Prostate gland (tissue), 2 donors: ENCODE data around the gene CNP. TPM values are rescaled to one million over a fixed set of nuclear protein-coding genes. Genes with fewer than 3 reads are reported as not detected.

Experiments
- DNase-seq: peaks from one replicate; pipeline ENCODE4 v3.0.0-alpha.2; 2019; ENCODE audit warnings: low spot score
- H3K27ac ChIP-seq, 2 donors: fragments of 200-600 bp; sonication (generic); 2 replicates each; pipeline ENCODE4 v1.5.1; 2017 to 2019
- H3K27me3 ChIP-seq: fragments of 200-600 bp; sonication (generic); replicated peaks from 2 replicates; pipeline ENCODE4 v1.5.1; 2019; ENCODE audit not compliant: insufficient read depth
- H3K36me3 ChIP-seq, 2 donors: fragments of 200-600 bp; sonication (generic); 1 replicate in 1 of 2; 2 replicates in 1 of 2; pipeline versions ENCODE4 v1.5.1 to v1.8.1; 2017 to 2019
- H3K4me1 ChIP-seq: fragments of 200-600 bp; sonication (generic); replicated peaks from 2 replicates; pipeline ENCODE4 v1.5.1; 2019
- H3K4me3 ChIP-seq, 2 donors: fragments of 200-600 bp; sonication (generic); 2 replicates each; pipeline ENCODE4 v1.5.1; 2017 to 2019
- H3K9me3 ChIP-seq: fragments of 200-600 bp; sonication (generic); 2 replicates; pipeline ENCODE4 v1.5.1; 2017
- CTCF ChIP-seq, 4 experiments: fragments of 200-600 bp in 2 of 4; fragments of 450-650 bp in 2 of 4; sonication (generic) in 2 of 4; IDR thresholded peaks; 1 replicate in 3 of 4; 2 replicates in 1 of 4; pipeline ENCODE4 v1.5.1; 2016 to 2019; ENCODE audit warnings: antibody characterized with exemption in 4 of 4, mild to moderate bottlenecking in 2 of 4, moderate library complexity in 2 of 4
- POLR2A ChIP-seq: fragments of 450-650 bp; IDR thresholded peaks from one replicate; pipeline ENCODE4 v1.6.1; 2016; ENCODE audit warnings: antibody characterized with exemption, mild to moderate bottlenecking
- POLR2AphosphoS5 ChIP-seq: sonication (generic); formaldehyde crosslinking; IDR thresholded peaks from one replicate; pipeline ENCODE4 v1.6.1; 2017; ENCODE audit warnings: antibody characterized with exemption
- WGBS: methylation state at CpG from one replicate; pipeline ENCODE4 v1.1.5; 2018; 5-methylcytosine and 5-hydroxymethylcytosine counted together
- intact Hi-C: fragments of 100-400 bp; cut with DNase I; formaldehyde crosslinking; loops from one replicate; pipeline ENCODE4 v1.14.2; 2022
- total RNA-seq, 2 donors: library from RNA; depleted of rRNA; stranded (reverse); fragments of >200 nt; gene quantifications; one replicate each; pipeline ENCODE4 v1.1.0, GENCODE V29; 2016

Gene CNP
- total RNA-seq, 2 donors from 2014 or later = 85.8 to 117 TPM

- WGBS = 88% methylated on average over 5 of the region's 5 CpGs
Measured at GRCh38 chr17:41989702-41990419, 23.3 kb downstream of the CNP start.

DNA sequence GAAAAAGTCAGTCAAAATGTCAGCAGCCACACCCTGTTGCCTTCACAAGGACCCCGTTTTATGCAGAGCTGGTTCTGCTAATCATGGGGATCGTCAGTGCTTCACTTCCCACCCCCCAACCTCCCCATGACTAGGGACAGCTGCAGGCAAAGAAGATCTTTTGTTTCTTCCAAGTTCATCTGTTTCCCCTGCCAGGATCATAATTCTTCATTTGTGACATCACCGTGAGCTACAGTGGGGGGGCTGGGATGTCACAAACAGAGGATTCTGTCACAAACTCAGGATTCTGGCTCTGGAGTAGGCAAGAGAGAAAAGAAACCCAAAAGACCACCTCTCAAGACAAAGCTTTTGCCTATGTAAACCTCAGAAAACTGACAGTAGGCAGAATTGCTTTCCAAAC lies 26.0 kb downstream of the CNP start:
- H3K4me1 ChIP-seq = peaks cover 6% of the 10 kb centered on the region
- peak overlapping the region in 1 of 2 donors; percentile 48 for H3K27ac ChIP-seq
- no peaks in the 10 kb centered on the region for H3K9me3 ChIP-seq
- intact Hi-C loops = no loop called here
- no peak overlapping the region for H3K4me3 ChIP-seq
- no peak for DNase-seq
- peaks cover 7 to 8% of the 10 kb centered on the region in 2 donors for H3K36me3 ChIP-seq
- WGBS = 37% methylated on average over 3 of the region's 3 CpGs
- TF ChIP-seq POLR2A (no peak), CTCF (IDR thresholded peaks at IDR 0.05) (no peak), POLR2AphosphoS5 (peak; percentile 9)
- H3K27me3 ChIP-seq = no peaks in the 10 kb centered on the region

More at GRCh38 chr17:41989702-41990419, 23.3 kb downstream of the CNP start:
- intact Hi-C loops = no loop called here
- Histone ChIP-seq H3K27me3 (no peaks in the 10 kb centered on the region), H3K9me3 (no peaks in the 10 kb centered on the region), H3K36me3 (peaks cover 2 to 8% of the 10 kb centered on the region in 2 donors), H3K4me1 (peaks cover 6% of the 10 kb centered on the region), H3K27ac (peak overlapping the region in 1 of 2 donors; percentile 51), H3K4me3 (no peak overlapping the region)
- no peak for TF ChIP-seq CTCF (IDR thresholded peaks at IDR 0.05)
- no peak for TF ChIP-seq POLR2AphosphoS5
- TF ChIP-seq POLR2A = no peak
- no peak for DNase-seq

DNA sequence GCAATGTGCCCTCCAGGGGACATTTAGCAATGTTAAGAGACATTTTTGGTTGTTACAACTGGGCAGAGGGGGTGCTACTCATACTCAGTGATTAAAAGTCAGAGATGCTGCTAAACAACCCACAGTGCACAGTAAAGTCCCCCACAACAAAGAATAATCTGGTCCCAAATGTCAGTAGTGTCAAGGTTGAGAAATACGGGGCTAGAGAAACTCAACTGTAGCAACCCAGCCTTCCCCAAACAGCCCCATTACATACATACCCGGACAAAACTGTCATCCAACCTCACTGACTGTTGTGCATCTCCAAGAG lies 30.2 kb downstream of the CNP start:
- Histone ChIP-seq H3K27me3 (no peaks in the 10 kb centered on the region), H3K9me3 (no peaks in the 10 kb centered on the region), H3K36me3 (peaks cover 8 to 9% of the 10 kb centered on the region in 2 donors), H3K4me3 (no peak overlapping the region), H3K27ac (no peak overlapping the region), H3K4me1 (peaks cover 6% of the 10 kb centered on the region)
- TF ChIP-seq CTCF (IDR thresholded peaks at IDR 0.05) = no peak
- WGBS = 96% methylated on average over 2 of the region's 2 CpGs
- no peak for DNase-seq
- intact Hi-C loops = no loop called here

- WGBS = 42% methylated on average over 2 of the region's 2 CpGs
Measured at GRCh38 chr17:41998497-41998896, 31.9 kb downstream of the CNP start.

More at GRCh38 chr17:41998497-41998896, 31.9 kb downstream of the CNP start:
- TF ChIP-seq POLR2A (no peak), POLR2AphosphoS5 (no peak), CTCF (IDR thresholded peaks at IDR 0.05) (no peak)
- Histone ChIP-seq H3K36me3 (peaks cover 8 to 9% of the 10 kb centered on the region in 2 donors), H3K4me3 (no peak overlapping the region), H3K4me1 (no peaks in the 10 kb centered on the region), H3K27me3 (no peaks in the 10 kb centered on the region), H3K27ac (no peak overlapping the region), H3K9me3 (no peaks in the 10 kb centered on the region)
- intact Hi-C loops = no loop called here
- no peak for DNase-seq
